Fibroblast of lung (primary cell): ENCODE measurements around the gene CCM2. TPM values are rescaled to one million over a fixed set of nuclear protein-coding genes. Genes with fewer than 3 reads are reported as not detected.

Experiments
- DNase-seq, 2 donors: peaks; one replicate each; pipeline versions ENCODE4 v3.0.0 to v3.0.0-alpha.2; 2010; ENCODE audit warnings: low read depth in 2 of 2
- H2AFZ ChIP-seq: 2 replicates; pipeline ENCODE4 v1.5.1; 2012; ENCODE audit warnings: low read length, control low read depth, inconsistent platforms
- H3K27ac ChIP-seq: 2 replicates; pipeline ENCODE4 v1.5.1; 2011; ENCODE audit warnings: low read length, control low read depth; ENCODE audit not compliant: insufficient read depth
- H3K27me3 ChIP-seq: 2 replicates; pipeline ENCODE4 v1.5.1; 2011; ENCODE audit warnings: mild to moderate bottlenecking, low read length; ENCODE audit not compliant: control insufficient read depth, insufficient read depth
- H3K36me3 ChIP-seq: 2 replicates; pipeline ENCODE4 v1.5.1; 2011; ENCODE audit warnings: low read length; ENCODE audit not compliant: control insufficient read depth, insufficient read depth
- H3K4me1 ChIP-seq: 2 replicates; pipeline ENCODE4 v1.5.1; 2011; ENCODE audit warnings: low read length; ENCODE audit not compliant: control insufficient read depth, insufficient read depth; ENCODE audit errors: extremely low read depth
- H3K4me2 ChIP-seq: 2 replicates; pipeline ENCODE4 v1.5.1; 2011; ENCODE audit warnings: low read length, control low read depth; ENCODE audit not compliant: insufficient read depth; ENCODE audit errors: extremely low read depth
- H3K4me3 ChIP-seq, 4 experiments: fragments of 200-600 bp in 1 of 4; sonication (generic) in 1 of 4; replicated peaks in 1 of 4; 2 replicates each; pipeline ENCODE4 v1.5.1; 2011 to 2016; ENCODE audit warnings: low read length in 4 of 4, low read depth in 3 of 4, mild to moderate bottlenecking in 3 of 4, control low read depth in 2 of 4, inconsistent platforms in 1 of 4, mixed read lengths in 1 of 4; ENCODE audit not compliant: insufficient read depth in 1 of 4; ENCODE audit errors: control extremely low read depth in 1 of 4
- H3K79me2 ChIP-seq: 2 replicates; pipeline ENCODE4 v1.5.1; 2012; ENCODE audit warnings: mild to moderate bottlenecking, low read length, inconsistent platforms; ENCODE audit not compliant: control insufficient read depth, insufficient read depth
- H3K9ac ChIP-seq: 2 replicates; pipeline ENCODE4 v1.5.1; 2011; ENCODE audit warnings: mild to moderate bottlenecking, low read length, control low read depth; ENCODE audit not compliant: insufficient read depth
- H3K9me3 ChIP-seq: 2 replicates; pipeline ENCODE4 v1.5.1; 2012; ENCODE audit warnings: low read depth, low read length; ENCODE audit not compliant: control insufficient read depth, insufficient read depth
- H4K20me1 ChIP-seq: 2 replicates; pipeline ENCODE4 v1.5.1; 2011; ENCODE audit warnings: low read length; ENCODE audit not compliant: control insufficient read depth, insufficient read depth; ENCODE audit errors: extremely low read depth
- CTCF ChIP-seq, 2 donors: IDR thresholded peaks in 1 of 2; conservative IDR thresholded peaks in 1 of 2; 1 replicate in 1 of 2; 2 replicates in 1 of 2; pipeline ENCODE4 v1.5.1; 2011 to 2012; ENCODE audit warnings: low read length in 2 of 2, control low read depth in 1 of 2, inconsistent platforms in 1 of 2, low read depth in 1 of 2, mild to moderate bottlenecking in 1 of 2
- EZH2 ChIP-seq: IDR thresholded peaks from 2 replicates; pipeline ENCODE4 v1.5.1; 2012; ENCODE audit warnings: low read length, control low read depth, mild to moderate bottlenecking; ENCODE audit errors: missing control alignments
- polyA plus RNA-seq, 2 donors: library from polyadenylated mRNA; depleted of rRNA in 1 of 2; stranded (reverse) in 1 of 2; unstranded in 1 of 2; fragments of >200 nt; gene quantifications; 2 replicates each; pipeline ENCODE4 v1.2.1, GENCODE V29; 2011 to 2012; ENCODE audit warnings: missing spikeins in 1 of 2
- total RNA-seq: library from RNA; depleted of rRNA; stranded (reverse); fragments of >200 nt; gene quantifications from 2 replicates; pipeline ENCODE4 v1.2.1, GENCODE V29; 2014

The CCM2 gene
- total and polyA plus RNA-seq, 2 donors (not counting 1 experiment from before 2014, with no cell fraction given): 27.8 to 52.4 TPM

GRCh38 chr7:44969701-44970522 lies 30.1 kb upstream of the CCM2 start:
- H3K36me3 ChIP-seq: no peaks in the 10 kb centered on the region
- no peak for DNase-seq
- no peaks in the 10 kb centered on the region for H3K4me1 ChIP-seq
- H2AFZ ChIP-seq: no peak overlapping the region
- H3K79me2 ChIP-seq: no peaks in the 10 kb centered on the region
- H3K9me3 ChIP-seq: no peaks in the 10 kb centered on the region
- no peak overlapping the region for H3K4me2 ChIP-seq
- no peak overlapping the region for H3K4me3 ChIP-seq
- H3K27me3 ChIP-seq: peaks cover 7% of the 10 kb centered on the region
- no peak overlapping the region for H3K9ac ChIP-seq
- TF ChIP-seq EZH2 (no peak), CTCF (conservative IDR thresholded peaks at IDR 0.05 in 1 of 2, IDR thresholded peaks at IDR 0.05 in 1 of 2; ENCODE audit: low read depth in 1 of 2, low read length in 2 of 2) (no peak)
- H3K27ac ChIP-seq: no peak overlapping the region
- H4K20me1 ChIP-seq: no peaks in the 10 kb centered on the region

- Histone ChIP-seq H3K36me3 (no peaks in the 10 kb centered on the region), H4K20me1 (no peaks in the 10 kb centered on the region), H3K9ac (no peak overlapping the region), H3K4me3 (no peak overlapping the region), H3K4me2 (no peak overlapping the region), H3K79me2 (no peaks in the 10 kb centered on the region), H2AFZ (no peak overlapping the region), H3K4me1 (no peaks in the 10 kb centered on the region), H3K9me3 (no peaks in the 10 kb centered on the region), H3K27ac (no peak overlapping the region), H3K27me3 (peaks cover 4% of the 10 kb centered on the region)
- TF ChIP-seq CTCF (conservative IDR thresholded peaks at IDR 0.05 in 1 of 2, IDR thresholded peaks at IDR 0.05 in 1 of 2; ENCODE audit: low read depth in 1 of 2, low read length in 2 of 2): no peak
- TF ChIP-seq EZH2: no peak
- DNase-seq: no peak
Measured at GRCh38 chr7:44970523-44971051, 29.4 kb upstream of the CCM2 start.

GRCh38 chr7:44971188-44971901 lies 28.7 kb upstream of the CCM2 start:
- no peaks in the 10 kb centered on the region for H4K20me1 ChIP-seq
- TF ChIP-seq EZH2: no peak
- no peak for TF ChIP-seq CTCF (conservative IDR thresholded peaks at IDR 0.05 in 1 of 2, IDR thresholded peaks at IDR 0.05 in 1 of 2; ENCODE audit: low read depth in 1 of 2, low read length in 2 of 2)

More at GRCh38 chr7:44971188-44971901, 28.7 kb upstream of the CCM2 start:
- Histone ChIP-seq H3K36me3 (no peaks in the 10 kb centered on the region), H3K27ac (no peak overlapping the region), H3K4me1 (no peaks in the 10 kb centered on the region), H3K79me2 (no peaks in the 10 kb centered on the region), H3K4me2 (no peak overlapping the region), H2AFZ (no peak overlapping the region), H3K4me3 (no peak overlapping the region), H3K9me3 (no peaks in the 10 kb centered on the region), H3K9ac (no peak overlapping the region), H3K27me3 (peaks cover 3% of the 10 kb centered on the region)
- no peak for DNase-seq
